HG03159 (cell line): Measurements from ENCODE around the gene RAD51B.

Experiments
- ATAC-seq: cut with Tn5 transposase; IDR thresholded peaks from one replicate; pipeline ENCODE4 v1.9.1; 2021; ENCODE audit warnings: mild to moderate bottlenecking, moderate library complexity; ENCODE audit not compliant: unreplicated experiment

RAD51B gene

DNA sequence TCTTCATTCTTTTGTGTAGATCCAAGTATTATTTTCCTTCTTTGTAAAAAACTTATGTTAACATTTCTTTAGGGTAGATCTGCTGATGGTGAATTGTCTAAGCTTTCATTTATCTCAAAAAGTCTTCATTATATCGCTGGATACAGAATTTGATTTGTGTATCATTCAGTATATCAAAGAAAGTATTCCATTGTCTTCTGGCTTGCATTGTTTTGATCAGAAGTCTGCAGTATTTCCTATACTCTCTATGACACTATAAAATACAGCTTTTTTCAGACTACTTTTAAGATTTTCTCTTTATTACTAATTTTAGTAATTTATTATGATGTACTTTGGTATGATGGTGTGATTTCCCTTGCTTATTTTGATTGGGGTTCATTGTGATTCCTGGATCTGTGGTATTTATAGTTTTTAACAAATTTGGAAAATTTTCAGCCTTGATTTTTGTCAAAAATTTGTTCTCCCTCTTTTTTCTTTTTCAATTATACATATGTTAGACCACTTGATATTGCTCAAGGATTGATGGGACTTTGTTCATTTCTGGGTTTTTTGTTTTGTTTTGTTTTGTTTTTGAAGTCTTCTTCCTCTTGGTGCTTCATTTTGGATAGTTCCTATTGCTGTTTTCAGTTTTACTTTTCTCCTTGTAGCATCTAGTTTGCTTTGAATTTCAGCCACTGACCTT is 796.8 kb downstream of the RAD51B start:
- ATAC-seq, result no peak

DNA sequence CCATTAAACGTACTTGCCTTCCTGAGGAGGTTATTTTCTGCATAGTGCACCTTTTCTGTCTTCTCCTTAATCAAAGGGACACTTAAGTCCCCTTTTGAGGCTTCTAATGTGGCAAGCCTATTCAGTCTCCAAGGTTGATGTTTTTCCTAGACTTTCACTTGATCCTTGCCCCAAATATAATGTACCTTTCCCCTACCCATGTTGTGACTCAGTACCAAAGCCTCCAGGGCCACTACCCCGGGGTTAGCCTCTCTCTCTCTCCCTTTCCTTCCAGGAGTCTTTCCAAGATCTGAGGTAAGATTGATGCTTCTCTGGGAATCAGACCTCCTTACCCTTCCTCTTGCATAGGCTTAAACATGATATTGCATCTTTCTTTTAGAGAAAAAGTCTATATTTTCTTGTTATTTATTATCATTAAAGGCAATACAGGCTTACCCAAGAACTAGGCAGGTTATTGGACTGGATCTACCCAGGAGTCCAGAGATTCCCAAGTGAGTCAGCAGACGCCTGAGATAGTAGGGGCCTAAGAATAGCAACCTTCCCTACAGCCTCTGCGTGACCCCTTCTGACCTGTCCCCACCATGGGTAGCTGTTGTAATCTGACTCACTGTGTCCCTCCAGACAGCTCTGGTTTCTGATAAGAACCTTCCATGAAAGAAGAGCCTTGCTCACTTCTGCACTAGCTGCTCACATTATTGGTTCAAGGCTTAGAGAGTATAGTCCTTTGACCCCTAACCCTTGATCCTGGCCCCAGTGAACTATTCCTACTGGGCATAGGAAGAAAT is 800.4 kb downstream of the RAD51B start:
- ATAC-seq, result no peak

DNA sequence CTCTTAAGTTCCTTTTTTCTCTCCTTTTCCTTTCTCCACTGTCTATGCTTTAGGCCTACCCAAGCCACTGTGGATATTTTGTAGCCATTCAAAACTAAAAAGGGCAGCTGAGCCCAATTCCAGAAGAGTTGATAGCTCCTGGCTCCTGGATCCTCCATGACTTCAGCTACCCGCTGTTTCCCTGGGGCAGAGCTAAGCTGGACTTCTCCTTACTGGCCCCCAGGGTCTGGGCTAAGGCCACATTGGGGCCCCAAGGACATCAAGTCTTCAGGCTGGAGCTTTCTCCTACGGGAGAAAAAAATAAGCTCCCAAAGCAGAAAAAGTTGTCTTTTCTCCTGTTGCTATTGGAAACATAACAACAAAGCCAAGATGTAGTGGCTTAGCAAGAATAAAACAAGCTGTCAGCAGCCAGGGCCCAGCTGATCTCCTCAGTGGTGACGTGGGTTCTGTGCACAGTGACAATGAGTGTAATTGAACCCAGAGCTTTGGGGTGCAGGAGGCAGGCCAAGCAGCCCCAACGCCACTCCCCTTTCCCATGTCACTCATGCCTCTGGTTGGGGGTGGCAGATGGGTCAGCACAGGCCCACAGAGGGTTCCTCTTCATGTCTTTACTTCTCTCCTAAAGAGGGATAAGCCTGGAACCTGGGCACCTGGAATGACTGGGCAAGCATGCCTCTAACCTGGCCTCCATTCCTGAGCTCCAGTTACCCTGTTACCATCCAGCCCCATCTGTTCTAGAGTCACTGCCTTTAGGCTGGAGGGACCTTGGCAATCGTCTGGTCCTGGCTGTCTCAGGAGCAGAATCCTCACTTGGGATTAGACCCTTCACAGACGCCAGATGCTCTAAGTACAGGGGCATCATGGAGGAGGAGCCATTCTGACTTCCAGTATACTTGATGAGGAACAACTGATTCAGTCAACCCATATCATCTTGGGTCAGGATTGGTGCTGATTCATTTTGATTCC is 802.1 kb downstream of the RAD51B start:
- ATAC-seq, result no peak

DNA sequence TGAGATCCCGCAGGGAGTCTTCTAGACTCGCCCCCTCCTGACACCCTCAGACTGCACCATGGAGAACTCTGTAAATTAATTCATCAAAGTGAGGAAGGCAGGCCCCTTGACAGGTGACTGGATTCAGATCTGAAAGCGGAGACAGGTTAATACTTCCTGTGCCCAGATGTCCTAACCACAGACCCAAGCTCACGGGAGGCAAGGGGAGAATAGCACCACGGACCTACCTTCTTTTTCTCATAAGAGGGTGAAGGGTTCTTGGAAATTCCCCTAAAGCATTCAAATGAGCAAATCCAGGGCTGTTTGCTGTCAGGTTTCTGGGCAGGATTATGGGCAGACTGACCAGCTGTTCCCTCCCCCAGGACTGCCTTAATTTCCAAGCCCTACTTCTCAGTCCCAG is 803.3 kb downstream of the RAD51B start:
- no peak for ATAC-seq

- ATAC-seq, result no peak
These were observed 803.7 kb downstream of the RAD51B start for GRCh38 chr14:68623307-68623706.

GRCh38 chr14:68623826-68624225 is 804.2 kb downstream of the RAD51B start:
- ATAC-seq, result no peak

GRCh38 chr14:68624541-68625220 is 805.1 kb downstream of the RAD51B start:
- no peak for ATAC-seq

DNA sequence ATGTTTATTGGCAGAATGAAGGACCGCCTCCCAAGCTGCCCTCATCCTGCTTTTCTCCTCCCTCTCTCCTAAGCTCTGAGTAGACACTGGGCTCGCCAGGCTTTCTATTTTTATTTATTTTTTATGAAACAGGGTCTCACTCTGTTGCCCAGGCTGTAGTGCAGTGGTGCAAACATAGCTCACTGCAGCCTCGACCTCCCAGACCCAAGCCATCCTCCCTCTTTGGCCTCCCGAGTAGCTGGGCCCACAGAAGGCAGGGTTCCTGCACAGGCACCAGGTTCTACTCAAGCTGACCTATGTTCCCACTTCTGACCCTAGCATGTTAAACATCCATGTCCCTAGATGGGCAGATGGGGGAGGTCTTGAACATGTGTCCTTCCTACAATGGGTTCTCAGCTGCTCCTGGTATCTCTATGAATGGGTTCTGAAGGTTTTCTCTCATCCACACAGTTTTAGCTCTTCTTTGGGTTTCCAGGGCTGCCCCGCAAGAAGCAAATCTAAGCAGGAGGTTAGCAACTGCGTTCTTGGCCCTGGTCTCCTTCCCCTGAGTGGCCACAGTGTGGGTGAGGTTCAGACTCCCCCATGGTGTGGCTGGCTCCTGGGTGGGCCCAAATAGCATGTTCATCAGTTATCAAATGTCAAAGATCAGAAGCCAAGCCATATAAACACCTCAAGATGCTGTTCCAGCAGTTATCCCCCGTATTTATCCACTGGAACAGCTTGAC is 805.9 kb downstream of the RAD51B start:
- ATAC-seq, result no peak

GRCh38 chr14:68626386-68626785 is 806.8 kb downstream of the RAD51B start:
- no peak for ATAC-seq

GRCh38 chr14:68627050-68627867 is 807.7 kb downstream of the RAD51B start:
- ATAC-seq, result no peak

GRCh38 chr14:68627868-68628604 is 808.5 kb downstream of the RAD51B start:
- no peak for ATAC-seq

- no peak for ATAC-seq
These were observed 809.2 kb downstream of the RAD51B start for GRCh38 chr14:68628605-68629310.

DNA sequence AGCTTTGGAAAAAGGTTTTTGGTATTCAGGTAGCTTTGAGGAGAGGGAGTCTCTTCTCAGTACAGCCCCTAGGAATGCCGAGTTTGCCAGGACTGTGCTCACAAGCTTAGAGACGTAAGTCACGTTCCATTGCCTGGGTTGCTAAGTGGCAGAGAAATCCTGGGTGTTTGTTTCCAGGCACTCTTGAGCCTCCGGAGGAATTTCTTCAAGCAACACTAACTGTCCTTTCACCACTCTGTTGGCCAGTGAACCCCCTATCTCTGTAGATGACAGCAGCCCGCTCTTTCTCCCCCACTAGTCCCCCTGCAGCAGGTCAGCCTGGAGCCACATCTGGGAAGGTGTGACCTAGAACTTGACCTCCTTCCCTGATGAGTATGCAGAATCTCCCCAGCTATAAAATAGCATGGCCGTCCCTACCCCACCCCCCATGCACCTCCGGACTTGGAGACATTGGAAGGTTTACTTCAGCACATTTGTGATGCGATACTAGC is 810.5 kb downstream of the RAD51B start:
- ATAC-seq, result no peak

- ATAC-seq, result no peak
These were observed 811.2 kb downstream of the RAD51B start for GRCh38 chr14:68630611-68631393.

- ATAC-seq, result no peak
These were observed 811.9 kb downstream of the RAD51B start for GRCh38 chr14:68631394-68632053.
